Breast epithelium (tissue), 3 donors: ENCODE measurements around the gene ARFGAP1.

ENCODE experiments used
- CTCF ChIP-seq, 3 donors: fragments of 450-650 bp; IDR thresholded peaks; one replicate each; pipeline ENCODE4 v1.5.1; 2016 to 2017; ENCODE audit warnings: antibody characterized with exemption in 3 of 3, mild to moderate bottlenecking in 3 of 3, moderate library complexity in 3 of 3
- POLR2A ChIP-seq: fragments of 450-650 bp; IDR thresholded peaks from one replicate; pipeline ENCODE4 v1.6.1; 2016; ENCODE audit warnings: antibody characterized with exemption, mild to moderate bottlenecking, moderate library complexity
- POLR2AphosphoS5 ChIP-seq, 3 donors: sonication (generic); formaldehyde crosslinking; IDR thresholded peaks; one replicate each; pipeline ENCODE4 v1.6.1; 2017; ENCODE audit warnings: antibody characterized with exemption in 3 of 3

- TF ChIP-seq CTCF (IDR thresholded peaks at IDR 0.05) (no peak), POLR2AphosphoS5 (IDR thresholded peaks at IDR 0.05) (no peak), POLR2A (no peak)
These were observed 12.1 kb upstream of the ARFGAP1 start for GRCh38 chr20:63260521-63260920.
